GM19372 (cell line): ENCODE results near the gene PCDH9.
"Not testable (repeated sequence)": the region's sequence is repeated elsewhere in the genome, so short reads cannot be mapped to it uniquely, and the experiment has no call there.

Source experiments
- ATAC-seq: cut with Tn5 transposase; IDR thresholded peaks from one replicate; pipeline ENCODE4 v1.9.1; 2021; ENCODE audit warnings: mild to moderate bottlenecking, low read depth, moderate library complexity; ENCODE audit not compliant: unreplicated experiment

The PCDH9 gene

GRCh38 chr13:67134417-67135129 is 95.6 kb downstream of the PCDH9 start:
- no peak for ATAC-seq

- ATAC-seq: no peak
Measured at GRCh38 chr13:67133476-67133875, 96.7 kb downstream of the PCDH9 start.

GRCh38 chr13:67131393-67131792 is 98.7 kb downstream of the PCDH9 start:
- no peak for ATAC-seq

GRCh38 chr13:67130444-67130843 is 99.7 kb downstream of the PCDH9 start:
- no peak for ATAC-seq

- no peak for ATAC-seq
Measured at GRCh38 chr13:67128136-67128535, 102.0 kb downstream of the PCDH9 start.

- no peak for ATAC-seq
Measured at GRCh38 chr13:67125681-67126080, 104.5 kb downstream of the PCDH9 start.

GRCh38 chr13:67123165-67123564 is 107.0 kb downstream of the PCDH9 start:
- no peak for ATAC-seq

GRCh38 chr13:67122251-67122650 is 107.9 kb downstream of the PCDH9 start:
- no peak for ATAC-seq

GRCh38 chr13:67120872-67121531 is 109.1 kb downstream of the PCDH9 start:
- no peak for ATAC-seq

GRCh38 chr13:67119481-67119894 is 110.6 kb downstream of the PCDH9 start:
- ATAC-seq: no peak

GRCh38 chr13:67118277-67118676 is 111.9 kb downstream of the PCDH9 start:
- ATAC-seq: no peak

GRCh38 chr13:67117010-67117550 is 113.1 kb downstream of the PCDH9 start:
- no peak for ATAC-seq

GRCh38 chr13:67107979-67108378 is 122.2 kb downstream of the PCDH9 start:
- ATAC-seq: no peak

- no peak for ATAC-seq
Measured at GRCh38 chr13:67106502-67107057, 123.6 kb downstream of the PCDH9 start.

- no peak for ATAC-seq
Measured at GRCh38 chr13:67101730-67102467, 128.2 kb downstream of the PCDH9 start.

- ATAC-seq: no peak
Measured at GRCh38 chr13:67100730-67101129, 129.4 kb downstream of the PCDH9 start.

- ATAC-seq: no peak
Measured at GRCh38 chr13:67099494-67099893, 130.6 kb downstream of the PCDH9 start.

GRCh38 chr13:67097892-67098452 is 132.2 kb downstream of the PCDH9 start:
- no peak for ATAC-seq

- ATAC-seq: not testable (repeated sequence)
Measured at GRCh38 chr13:67096893-67097292, 133.2 kb downstream of the PCDH9 start.

GRCh38 chr13:67096418-67096817 is 133.7 kb downstream of the PCDH9 start:
- ATAC-seq: no peak

- ATAC-seq: no peak
Measured at GRCh38 chr13:67095621-67096020, 134.5 kb downstream of the PCDH9 start.
